LHCN-M2 (cell line): ENCODE data around the gene EFL1. TPM values are rescaled to one million over a fixed set of nuclear protein-coding genes. Genes with fewer than 3 reads are reported as not detected.
"Not testable (repeated sequence)": the region's sequence is repeated elsewhere in the genome, so short reads cannot be mapped to it uniquely, and the experiment has no call there.

Source experiments
- DNase-seq: peaks from one replicate; pipeline ENCODE4 v3.0.0-alpha.2; 2012; ENCODE audit warnings: low read depth
- total RNA-seq: library from RNA; depleted of rRNA; stranded (reverse); fragments of >200 nt; gene quantifications from 2 replicates; pipeline ENCODE4 v1.2.3, GENCODE V29; 2014

The EFL1 gene
- total RNA-seq, 1 experiment from 2014 or later: 19.6 TPM

- DNase-seq: not testable (repeated sequence)
Measured at GRCh38 chr15:82281276-82281675, 18.7 kb upstream of the EFL1 start.

- DNase-seq: no peak
Measured at GRCh38 chr15:82275410-82275809, 12.9 kb upstream of the EFL1 start.

GRCh38 chr15:82272154-82272553 lies 9.6 kb upstream of the EFL1 start:
- DNase-seq: no peak

GRCh38 chr15:82268454-82268853 lies 5.9 kb upstream of the EFL1 start:
- not testable (repeated sequence) for DNase-seq

GRCh38 chr15:82267137-82267536 lies 4.6 kb upstream of the EFL1 start:
- DNase-seq: not testable (repeated sequence)

- DNase-seq: no peak
Measured at GRCh38 chr15:82263350-82263749, 816 bp upstream of the EFL1 start.

- peak; percentile 62 for DNase-seq
Measured at GRCh38 chr15:82261566-82262421, 740 bp downstream of the EFL1 start.

GRCh38 chr15:82248261-82248660 lies 14.3 kb downstream of the EFL1 start:
- peak; percentile 47 for DNase-seq

- not testable (repeated sequence) for DNase-seq
Measured at GRCh38 chr15:82245956-82246355, 16.6 kb downstream of the EFL1 start.

GRCh38 chr15:82243644-82244043 lies 18.9 kb downstream of the EFL1 start:
- DNase-seq: not testable (repeated sequence)

GRCh38 chr15:82241836-82242499 lies 20.6 kb downstream of the EFL1 start:
- DNase-seq: peak; percentile 51

- no peak for DNase-seq
Measured at GRCh38 chr15:82239685-82240391, 22.7 kb downstream of the EFL1 start.

- DNase-seq: not testable (repeated sequence)
Measured at GRCh38 chr15:82237944-82238534, 24.5 kb downstream of the EFL1 start.

- DNase-seq: no peak
Measured at GRCh38 chr15:82231842-82232241, 30.7 kb downstream of the EFL1 start.

GRCh38 chr15:82231233-82231632 lies 31.3 kb downstream of the EFL1 start:
- peak; percentile 12 for DNase-seq

- peak; percentile 7 for DNase-seq
Measured at GRCh38 chr15:82228750-82229149, 33.8 kb downstream of the EFL1 start.

GRCh38 chr15:82221535-82221934 lies 41.0 kb downstream of the EFL1 start:
- peak; percentile 10 for DNase-seq

GRCh38 chr15:82216092-82216491 lies 46.4 kb downstream of the EFL1 start:
- not testable (repeated sequence) for DNase-seq

- not testable (repeated sequence) for DNase-seq
Measured at GRCh38 chr15:82212201-82212600, 50.3 kb downstream of the EFL1 start.

GRCh38 chr15:82210066-82210597 lies 52.4 kb downstream of the EFL1 start:
- peak; percentile 0 for DNase-seq

- not testable (repeated sequence) for DNase-seq
Measured at GRCh38 chr15:82204575-82204974, 58.0 kb downstream of the EFL1 start.
